ENCODE data around the gene ABCA4. TPM values are rescaled to one million over a fixed set of nuclear protein-coding genes. Genes with fewer than 3 reads are reported as not detected.

ABCA4 gene
- polyA plus RNA-seq, 1 donor: 11.4 TPM

Other genes starting within 250 kb of the ABCA4 start
- 78.9 TPM for gene DNTTIP2, start 241.9 kb downstream of the ABCA4 start, polyA plus RNA-seq (ENCODE audit: insufficient read length)
- 14.8 TPM for gene GCLM, start 211.7 kb downstream of the ABCA4 start, polyA plus RNA-seq (ENCODE audit: insufficient read length)
- gene ARHGAP29, start 116.4 kb upstream of the ABCA4 start, polyA plus RNA-seq (ENCODE audit: insufficient read length): 96.2 TPM